Ramos (cell line): Measurements from ENCODE around the gene ZBTB39.
"Not testable (repeated sequence)": the region's sequence is repeated elsewhere in the genome, so short reads cannot be mapped to it uniquely, and the experiment has no call there.

Experiments
- in situ Hi-C: fragments of 300-500 bp; cut with MboI; formaldehyde crosslinking; loops from one replicate; pipeline ENCODE4 v1.14.3; 2022; ENCODE audit warnings: low sequenced_read_pairs; ENCODE audit not compliant: unreplicated experiment

Gene ZBTB39

GRCh38 chr12:57005980-57006808, at the start of gene ZBTB39:
ZBTB39 (minus strand) TSS chr12:57006546; CDS start chr12:57004917, 1,629 bp downstream.
- in situ Hi-C loops, result no loop called here

GRCh38 chr12:57055824-57056223, 49.5 kb upstream of the ZBTB39 start:
- in situ Hi-C loops, result no loop called here

GRCh38 chr12:57053901-57054300, 47.6 kb upstream of the ZBTB39 start:
- in situ Hi-C loops, result not testable (repeated sequence)

- in situ Hi-C loops, result not testable (repeated sequence)
Measured at GRCh38 chr12:57053146-57053545, 46.8 kb upstream of the ZBTB39 start.

- in situ Hi-C loops, result no loop called here
Measured at GRCh38 chr12:57051011-57051410, 44.7 kb upstream of the ZBTB39 start.

- in situ Hi-C loops, result no loop called here
Measured at GRCh38 chr12:57049890-57050289, 43.5 kb upstream of the ZBTB39 start, which contains the start of gene MYO1A. MYO1A (minus strand) TSS chr12:57050129; CDS start chr12:57048323, 1,806 bp downstream.

GRCh38 chr12:57049119-57049446, 42.7 kb upstream of the ZBTB39 start:
- in situ Hi-C loops, result no loop called here

GRCh38 chr12:57048423-57049118, 42.2 kb upstream of the ZBTB39 start:
- in situ Hi-C loops, result no loop called here

GRCh38 chr12:57047981-57048380, 41.6 kb upstream of the ZBTB39 start:
- in situ Hi-C loops, result no loop called here

- in situ Hi-C loops, result no loop called here
Measured at GRCh38 chr12:57046947-57047890, 40.9 kb upstream of the ZBTB39 start.

GRCh38 chr12:57046086-57046791, 39.9 kb upstream of the ZBTB39 start:
- in situ Hi-C loops, result no loop called here

GRCh38 chr12:57044889-57045288, 38.5 kb upstream of the ZBTB39 start:
- in situ Hi-C loops, result no loop called here

- in situ Hi-C loops, result no loop called here
Measured at GRCh38 chr12:57044468-57044867, 38.1 kb upstream of the ZBTB39 start.

- in situ Hi-C loops, result no loop called here
Measured at GRCh38 chr12:57042695-57043094, 36.3 kb upstream of the ZBTB39 start.

- in situ Hi-C loops, result no loop called here
Measured at GRCh38 chr12:57040750-57041149, 34.4 kb upstream of the ZBTB39 start.

GRCh38 chr12:57040211-57040610, 33.9 kb upstream of the ZBTB39 start:
- in situ Hi-C loops, result no loop called here

- in situ Hi-C loops, result no loop called here
Measured at GRCh38 chr12:57039016-57039798, 32.9 kb upstream of the ZBTB39 start.

- in situ Hi-C loops, result no loop called here
Measured at GRCh38 chr12:57037264-57037663, 30.9 kb upstream of the ZBTB39 start.

- in situ Hi-C loops, result no loop called here
Measured at GRCh38 chr12:57033431-57033830, 27.1 kb upstream of the ZBTB39 start.
